ENCODE measurements around the gene ITGB3.

The ITGB3 gene

GRCh38 chr17:47252209-47252608, 1.4 kb upstream of the ITGB3 start:
- TF ChIP-seq FOXP2 (optimal IDR thresholded peaks at IDR 0.05; ENCODE audit: borderline replicate concordance, extremely low read depth, extremely low read length, insufficient read depth) (no peak), TAF1 (IDR thresholded peaks at IDR 0.05; ENCODE audit: borderline replicate concordance, insufficient read depth, low read length) (no peak), POLR2AphosphoS5 (IDR thresholded peaks at IDR 0.05; ENCODE audit: low read depth, low read length) (no peak), SIN3A (IDR thresholded peaks at IDR 0.05; ENCODE audit: borderline replicate concordance, insufficient read depth, low read length) (no peak), REST (IDR thresholded peaks at IDR 0.05; ENCODE audit: insufficient read depth in 1 of 2, low read depth in 2 of 2, low read length in 2 of 2) (no peak)

- TF ChIP-seq SIN3A (IDR thresholded peaks at IDR 0.05; ENCODE audit: borderline replicate concordance, insufficient read depth, low read length) (no peak), POLR2AphosphoS5 (IDR thresholded peaks at IDR 0.05; ENCODE audit: low read depth, low read length) (no peak), TAF1 (IDR thresholded peaks at IDR 0.05; ENCODE audit: borderline replicate concordance, insufficient read depth, low read length) (no peak)
These were observed 688 bp upstream of the ITGB3 start for GRCh38 chr17:47252766-47253512.

- TF ChIP-seq REST (IDR thresholded peaks at IDR 0.05; ENCODE audit: insufficient read depth in 1 of 2, low read depth in 2 of 2, low read length in 2 of 2), result no peak
- no peak for TF ChIP-seq FOXP2 (optimal IDR thresholded peaks at IDR 0.05; ENCODE audit: borderline replicate concordance, extremely low read depth, extremely low read length, insufficient read depth)
- no peak for TF ChIP-seq POLR2AphosphoS5 (IDR thresholded peaks at IDR 0.05; ENCODE audit: low read depth, low read length)
- no peak for TF ChIP-seq SIN3A (IDR thresholded peaks at IDR 0.05; ENCODE audit: borderline replicate concordance, insufficient read depth, low read length)
- TF ChIP-seq TAF1 (IDR thresholded peaks at IDR 0.05; ENCODE audit: borderline replicate concordance, insufficient read depth, low read length), result no peak
These were observed 846 bp downstream of the ITGB3 start for GRCh38 chr17:47254403-47254943.

GRCh38 chr17:47257651-47258339, 4.2 kb downstream of the ITGB3 start:
- TF ChIP-seq SIN3A (IDR thresholded peaks at IDR 0.05; ENCODE audit: borderline replicate concordance, insufficient read depth, low read length) (no peak), FOXP2 (optimal IDR thresholded peaks at IDR 0.05; ENCODE audit: borderline replicate concordance, extremely low read depth, extremely low read length, insufficient read depth) (no peak), REST (IDR thresholded peaks at IDR 0.05; ENCODE audit: insufficient read depth in 1 of 2, low read depth in 2 of 2, low read length in 2 of 2) (no peak), POLR2AphosphoS5 (IDR thresholded peaks at IDR 0.05; ENCODE audit: low read depth, low read length) (no peak), TAF1 (IDR thresholded peaks at IDR 0.05; ENCODE audit: borderline replicate concordance, insufficient read depth, low read length) (no peak)

- no peak for TF ChIP-seq POLR2AphosphoS5 (IDR thresholded peaks at IDR 0.05; ENCODE audit: low read depth, low read length)
- TF ChIP-seq SIN3A (IDR thresholded peaks at IDR 0.05; ENCODE audit: borderline replicate concordance, insufficient read depth, low read length), result no peak
- TF ChIP-seq FOXP2 (optimal IDR thresholded peaks at IDR 0.05; ENCODE audit: borderline replicate concordance, extremely low read depth, extremely low read length, insufficient read depth), result no peak
- TF ChIP-seq REST (IDR thresholded peaks at IDR 0.05; ENCODE audit: insufficient read depth in 1 of 2, low read depth in 2 of 2, low read length in 2 of 2), result no peak
- TF ChIP-seq TAF1 (IDR thresholded peaks at IDR 0.05; ENCODE audit: borderline replicate concordance, insufficient read depth, low read length), result no peak
These were observed 9.0 kb downstream of the ITGB3 start for GRCh38 chr17:47262586-47262985.
